Liver (tissue), 9 donors: ENCODE results near the gene MMP28. TPM values are rescaled to one million over a fixed set of nuclear protein-coding genes. Genes with fewer than 3 reads are reported as not detected.

Source experiments
- DNase-seq: peaks from one replicate; pipeline ENCODE4 v3.0.0-alpha.2; 2017; ENCODE audit warnings: low spot score
- H3K27ac ChIP-seq, 2 donors: one replicate each; pipeline ENCODE4 v1.7.0; 2013; ENCODE audit warnings: inconsistent platforms in 2 of 2, low read length in 2 of 2, control low read depth in 1 of 2, low read depth in 1 of 2, mild to moderate bottlenecking in 1 of 2
- H3K27me3 ChIP-seq, 4 donors: one replicate each; pipeline versions ENCODE4 v1.6.1 to v1.7.0; 2013; ENCODE audit warnings: low read length in 3 of 4, inconsistent platforms in 1 of 4, mild to moderate bottlenecking in 1 of 4, moderate library complexity in 1 of 4; ENCODE audit not compliant: control insufficient read depth in 4 of 4, insufficient read depth in 4 of 4
- H3K36me3 ChIP-seq, 4 donors: one replicate each; pipeline versions ENCODE4 v1.6.1 to v1.7.0; 2013; ENCODE audit warnings: low read length in 3 of 4, mild to moderate bottlenecking in 3 of 4, low read depth in 1 of 4, moderate library complexity in 1 of 4; ENCODE audit not compliant: control insufficient read depth in 4 of 4, insufficient read depth in 3 of 4
- H3K4me1 ChIP-seq, 4 donors: one replicate each; pipeline versions ENCODE4 v1.6.1 to v1.7.0; 2013; ENCODE audit warnings: low read length in 3 of 4, mild to moderate bottlenecking in 3 of 4, moderate library complexity in 1 of 4; ENCODE audit not compliant: control insufficient read depth in 4 of 4, insufficient read depth in 4 of 4
- H3K4me3 ChIP-seq, 3 donors: one replicate each; pipeline versions ENCODE4 v1.6.1 to v1.7.0; 2013; ENCODE audit warnings: low read length in 3 of 3, control low read depth in 1 of 3, low read depth in 1 of 3, mild to moderate bottlenecking in 1 of 3
- H3K9ac ChIP-seq, 2 donors: one replicate each; pipeline ENCODE4 v1.7.0; 2013; ENCODE audit warnings: low read length in 2 of 2, mild to moderate bottlenecking in 2 of 2, moderate library complexity in 2 of 2, control low read depth in 1 of 2, low read depth in 1 of 2
- H3K9me3 ChIP-seq, 4 donors: one replicate each; pipeline versions ENCODE4 v1.6.1 to v1.7.0; 2013; ENCODE audit warnings: low read length in 3 of 4; ENCODE audit not compliant: control insufficient read depth in 4 of 4
- ATF3 ChIP-seq: IDR thresholded peaks from 2 replicates; pipeline ENCODE4 v1.6.1; 2016; ENCODE audit warnings: antibody characterized with exemption
- CTCF ChIP-seq: fragments of 150-350 bp; IDR thresholded peaks from 2 replicates; pipeline ENCODE4 v1.5.1; 2017; ENCODE audit warnings: improper control_type of control experiment, low read depth, low read length; ENCODE audit not compliant: missing input control
- EGR1 ChIP-seq, 2 donors: IDR thresholded peaks; 2 replicates each; pipeline ENCODE4 v1.6.1; 2016 to 2018; ENCODE audit warnings: antibody characterized with exemption in 2 of 2, low read depth in 2 of 2
- FOXA1 ChIP-seq: IDR thresholded peaks from 2 replicates; pipeline ENCODE4 v1.6.1; 2016; ENCODE audit warnings: antibody characterized with exemption
- FOXA2 ChIP-seq: IDR thresholded peaks from 2 replicates; pipeline ENCODE4 v1.6.1; 2016; ENCODE audit warnings: antibody characterized with exemption
- GABPA ChIP-seq, 2 donors: IDR thresholded peaks in 1 of 2; conservative IDR thresholded peaks in 1 of 2; 2 replicates each; pipeline ENCODE4 v1.6.1; 2016; ENCODE audit warnings: antibody characterized with exemption in 2 of 2, mild to moderate bottlenecking in 1 of 2, moderate library complexity in 1 of 2
- HNF4A ChIP-seq, 2 donors: conservative IDR thresholded peaks; 2 replicates each; pipeline ENCODE4 v1.6.1; 2016; ENCODE audit warnings: antibody characterized with exemption in 2 of 2, mild to moderate bottlenecking in 2 of 2
- HNF4G ChIP-seq: IDR thresholded peaks from 2 replicates; pipeline ENCODE4 v1.6.1; 2016; ENCODE audit warnings: antibody characterized with exemption
- JUND ChIP-seq, 2 donors: IDR thresholded peaks; 2 replicates each; pipeline ENCODE4 v1.6.1; 2016; ENCODE audit warnings: antibody characterized with exemption in 2 of 2
- MAX ChIP-seq: IDR thresholded peaks from 2 replicates; pipeline ENCODE4 v1.6.1; 2016; ENCODE audit warnings: antibody characterized with exemption
- NR2F2 ChIP-seq: IDR thresholded peaks from 2 replicates; pipeline ENCODE4 v1.6.1; 2016; ENCODE audit warnings: antibody characterized with exemption
- RAD21 ChIP-seq, 2 donors: IDR thresholded peaks; 2 replicates each; pipeline ENCODE4 v1.6.1; 2016; ENCODE audit warnings: antibody characterized with exemption in 2 of 2, mild to moderate bottlenecking in 2 of 2
- REST ChIP-seq: IDR thresholded peaks from 2 replicates; pipeline ENCODE4 v1.6.1; 2016; ENCODE audit warnings: antibody characterized with exemption, mild to moderate bottlenecking
- RXRA ChIP-seq, 2 donors: IDR thresholded peaks; 2 replicates each; pipeline ENCODE4 v1.6.1; 2017 to 2018; ENCODE audit warnings: antibody characterized with exemption in 2 of 2, mild to moderate bottlenecking in 1 of 2
- SP1 ChIP-seq: IDR thresholded peaks from 2 replicates; pipeline ENCODE4 v1.6.1; 2018; ENCODE audit warnings: antibody characterized with exemption, mild to moderate bottlenecking
- TAF1 ChIP-seq: conservative IDR thresholded peaks from 2 replicates; pipeline ENCODE4 v1.6.1; 2016; ENCODE audit warnings: antibody characterized with exemption, mild to moderate bottlenecking
- YY1 ChIP-seq: IDR thresholded peaks from 2 replicates; pipeline ENCODE4 v1.6.1; 2016; ENCODE audit warnings: antibody characterized with exemption, mild to moderate bottlenecking
- ZBTB33 ChIP-seq: IDR thresholded peaks from 2 replicates; pipeline ENCODE4 v1.6.1; 2016; ENCODE audit warnings: antibody characterized with exemption
- WGBS: extraction: QIAGEN DNeasy Blood & Tissue Kit; methylation state at CpG from one replicate; pipeline ENCODE4 v1.1.7; 2013; 5-methylcytosine and 5-hydroxymethylcytosine counted together
- polyA plus RNA-seq, 2 donors: library from polyadenylated mRNA; stranded (reverse) in 1 of 2; unstranded in 1 of 2; fragments of 200-250 nt in 1 of 2; fragments of >200 nt in 1 of 2; fragmentation: Nextera tagmentation in 1 of 2; extraction: Ambion mirVana in 1 of 2; gene quantifications; one replicate each; pipeline versions ENCODE4 v1.2.1 to v1.2.3, GENCODE V29; 2013 to 2015
- total RNA-seq, 2 donors: library from RNA; depleted of rRNA; stranded (reverse); fragments of >200 nt; gene quantifications; one replicate each; pipeline ENCODE4 v1.2.3, GENCODE V29; 2014
- donor health status: healthy.
- donor health status: healthy.
- donor health status: healthy.
- donor health status: healthy.
- donor health status: healthy.

MMP28 gene
- total and polyA plus RNA-seq, 4 donors = 0.14 to 0.75 (median 0.44) TPM

- 84% methylated on average over 10 of the region's 10 CpGs for WGBS
- TF ChIP-seq EGR1 (IDR thresholded peaks at IDR 0.05; ENCODE audit: low read depth in 2 of 2) (no peak), REST (no peak), JUND (IDR thresholded peaks at IDR 0.05) (no peak), CTCF (no peak), HNF4A (conservative IDR thresholded peaks at IDR 0.05) (no peak), GABPA (IDR thresholded peaks at IDR 0.05 in 1 of 2, conservative IDR thresholded peaks at IDR 0.05 in 1 of 2) (no peak), ZBTB33 (no peak), SP1 (no peak), MAX (no peak), FOXA2 (no peak), TAF1 (no peak), ATF3 (no peak), RAD21 (IDR thresholded peaks at IDR 0.05) (no peak)
- Histone ChIP-seq H3K9me3 (no peaks in the 10 kb centered on the region), H3K4me1 (peaks cover 0 to 3% (median 1%) of the 10 kb centered on the region in 4 donors), H3K4me3 (no peak overlapping the region), H3K27me3 (no peaks in the 10 kb centered on the region), H3K27ac (no peak overlapping the region), H3K9ac (no peak overlapping the region), H3K36me3 (no peaks in the 10 kb centered on the region)
- DNase-seq = no peak
Observed at GRCh38 chr17:35773679-35774425, 21.6 kb downstream of the MMP28 start.

- Histone ChIP-seq H3K36me3 (no peaks in the 10 kb centered on the region), H3K4me1 (peaks cover 0 to 2% (median 0%) of the 10 kb centered on the region in 4 donors), H3K27me3 (no peaks in the 10 kb centered on the region), H3K9ac (no peak overlapping the region), H3K9me3 (no peaks in the 10 kb centered on the region), H3K27ac (no peak overlapping the region), H3K4me3 (no peak overlapping the region)
- WGBS = 91% methylated on average over 20 of the region's 20 CpGs
- DNase-seq = no peak
- no peak for TF ChIP-seq RAD21 (IDR thresholded peaks at IDR 0.05)
- no peak for TF ChIP-seq TAF1
- no peak for TF ChIP-seq JUND (IDR thresholded peaks at IDR 0.05)
- no peak for TF ChIP-seq RXRA (IDR thresholded peaks at IDR 0.05)
- no peak for TF ChIP-seq FOXA2
- TF ChIP-seq SP1 = no peak
- TF ChIP-seq HNF4G = no peak
- no peak for TF ChIP-seq YY1
- no peak for TF ChIP-seq NR2F2
- no peak for TF ChIP-seq REST
- TF ChIP-seq MAX = no peak
- no peak for TF ChIP-seq GABPA (IDR thresholded peaks at IDR 0.05 in 1 of 2, conservative IDR thresholded peaks at IDR 0.05 in 1 of 2)
- no peak for TF ChIP-seq FOXA1
Observed at GRCh38 chr17:35773129-35773528, 22.3 kb downstream of the MMP28 start.
